Right lobe of liver (tissue), 4 donors: ENCODE results near the gene FUT7.

Experiments
- POLR2A ChIP-seq: fragments of 450-650 bp; IDR thresholded peaks from one replicate; pipeline ENCODE4 v1.6.1; 2017; ENCODE audit warnings: antibody characterized with exemption, mild to moderate bottlenecking
- TF ChIP-seq, protein P1 (sequence below), 4 donors: fragments of 200-600 bp in 3 of 4; fragments of 450-650 bp in 1 of 4; IDR thresholded peaks; one replicate each; pipeline versions ENCODE4 v1.5.1 to v1.8.0; 2016 to 2022; ENCODE audit warnings: antibody characterized with exemption in 4 of 4, mild to moderate bottlenecking in 2 of 4
- donor health status: DM: no; HTN: no; CAD: no.
- donor health status: DM: no; HTN: no; CAD: no.
- donor health status: DM: no; HTN: yes; CAD: no.

DNA sequence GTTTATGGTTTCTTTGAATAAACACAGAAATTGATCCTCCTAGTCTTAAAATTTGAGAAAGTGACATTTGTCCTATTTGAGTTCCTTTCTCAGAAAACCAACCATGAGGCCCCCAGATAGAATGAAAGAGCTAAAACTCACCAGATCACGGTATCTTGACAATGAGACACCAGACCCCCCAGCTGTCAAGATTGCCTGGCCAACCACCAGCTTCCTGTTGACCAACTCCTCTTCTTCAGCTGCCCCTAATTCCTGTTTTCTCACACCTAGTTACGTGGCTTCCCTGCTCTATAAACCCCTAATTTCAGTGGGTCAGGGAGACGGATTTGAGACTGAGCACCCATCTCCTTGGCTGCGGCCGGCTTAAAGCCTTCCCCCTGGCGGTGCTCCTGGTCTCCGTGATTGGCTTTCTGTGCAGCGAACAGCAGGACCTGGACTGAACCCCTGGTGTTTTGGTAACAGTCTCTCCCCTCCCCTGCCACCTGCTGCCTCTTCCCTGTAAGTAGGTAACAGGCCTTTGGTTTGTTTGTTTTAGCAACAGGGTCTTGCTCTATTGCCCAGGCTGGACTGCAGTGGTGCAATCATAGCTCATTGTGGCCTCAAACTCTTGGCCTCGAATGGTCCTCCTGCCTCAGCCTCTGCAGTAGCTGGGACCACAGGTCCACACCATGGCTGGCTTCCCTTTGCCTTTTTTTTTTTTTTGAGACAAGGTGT, 26.8 kb upstream of the FUT7 start:
- no peak for TF ChIP-seq POLR2A
- TF ChIP-seq, protein P1, sequence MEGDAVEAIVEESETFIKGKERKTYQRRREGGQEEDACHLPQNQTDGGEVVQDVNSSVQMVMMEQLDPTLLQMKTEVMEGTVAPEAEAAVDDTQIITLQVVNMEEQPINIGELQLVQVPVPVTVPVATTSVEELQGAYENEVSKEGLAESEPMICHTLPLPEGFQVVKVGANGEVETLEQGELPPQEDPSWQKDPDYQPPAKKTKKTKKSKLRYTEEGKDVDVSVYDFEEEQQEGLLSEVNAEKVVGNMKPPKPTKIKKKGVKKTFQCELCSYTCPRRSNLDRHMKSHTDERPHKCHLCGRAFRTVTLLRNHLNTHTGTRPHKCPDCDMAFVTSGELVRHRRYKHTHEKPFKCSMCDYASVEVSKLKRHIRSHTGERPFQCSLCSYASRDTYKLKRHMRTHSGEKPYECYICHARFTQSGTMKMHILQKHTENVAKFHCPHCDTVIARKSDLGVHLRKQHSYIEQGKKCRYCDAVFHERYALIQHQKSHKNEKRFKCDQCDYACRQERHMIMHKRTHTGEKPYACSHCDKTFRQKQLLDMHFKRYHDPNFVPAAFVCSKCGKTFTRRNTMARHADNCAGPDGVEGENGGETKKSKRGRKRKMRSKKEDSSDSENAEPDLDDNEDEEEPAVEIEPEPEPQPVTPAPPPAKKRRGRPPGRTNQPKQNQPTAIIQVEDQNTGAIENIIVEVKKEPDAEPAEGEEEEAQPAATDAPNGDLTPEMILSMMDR (IDR thresholded peaks at IDR 0.05): no peak
